Fibroblast of gingiva (primary cell): ENCODE measurements around the gene GRIN2C.

Experiments
- DNase-seq: peaks from one replicate; pipeline ENCODE4 v3.0.0-alpha.2; 2011; ENCODE audit warnings: low read depth

GRIN2C gene

GRCh38 chr17:74864297-74864865, 4.7 kb upstream of the GRIN2C start:
- no peak for DNase-seq

GRCh38 chr17:74863420-74864296, 4.0 kb upstream of the GRIN2C start:
- no peak for DNase-seq

- DNase-seq, result no peak
These were observed 3.2 kb upstream of the GRIN2C start for GRCh38 chr17:74862919-74863318.

DNA sequence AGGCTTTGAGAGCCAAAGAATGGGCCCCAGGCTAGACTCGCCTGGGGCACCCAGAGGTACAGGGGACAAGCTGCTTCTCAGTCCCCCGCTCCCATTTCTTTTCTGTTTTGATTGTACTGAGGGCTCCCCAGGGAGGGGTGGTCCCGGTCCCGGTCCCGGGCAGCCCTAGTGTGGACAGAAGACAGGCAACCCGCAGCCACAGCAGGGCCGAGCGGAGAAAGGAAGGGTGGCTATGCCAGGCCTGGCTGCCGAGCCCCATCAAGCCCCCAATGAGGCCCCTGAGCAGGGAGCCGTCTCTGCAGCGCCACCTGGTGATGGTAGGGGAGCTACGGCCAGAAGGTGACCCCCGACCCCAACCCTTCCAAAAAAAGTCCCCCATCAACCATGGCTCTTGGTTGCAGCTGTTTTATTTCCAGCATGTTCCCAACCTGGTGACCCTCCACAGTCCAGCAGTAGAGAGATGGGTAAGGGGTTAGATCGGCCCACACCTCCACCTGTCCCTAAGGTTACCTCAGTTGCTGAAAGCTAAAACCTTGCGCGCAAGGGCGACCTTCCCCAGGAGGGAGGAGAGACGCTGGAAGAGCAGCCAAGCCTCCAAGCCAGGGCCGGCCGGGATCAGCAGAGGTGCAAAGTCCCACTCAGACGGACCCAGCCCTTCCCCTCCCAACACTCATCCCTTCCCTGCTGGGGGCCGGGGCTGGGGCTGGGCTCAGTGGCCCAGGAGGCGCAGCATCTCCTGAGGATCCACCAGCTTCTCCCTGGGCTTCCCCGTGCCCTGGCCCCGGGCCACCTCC, 2.6 kb upstream of the GRIN2C start:
- no peak for DNase-seq

GRCh38 chr17:74861662-74862107, 2.0 kb upstream of the GRIN2C start:
- DNase-seq, result no peak

GRCh38 chr17:74860872-74861661, 1.4 kb upstream of the GRIN2C start:
- DNase-seq, result no peak

DNA sequence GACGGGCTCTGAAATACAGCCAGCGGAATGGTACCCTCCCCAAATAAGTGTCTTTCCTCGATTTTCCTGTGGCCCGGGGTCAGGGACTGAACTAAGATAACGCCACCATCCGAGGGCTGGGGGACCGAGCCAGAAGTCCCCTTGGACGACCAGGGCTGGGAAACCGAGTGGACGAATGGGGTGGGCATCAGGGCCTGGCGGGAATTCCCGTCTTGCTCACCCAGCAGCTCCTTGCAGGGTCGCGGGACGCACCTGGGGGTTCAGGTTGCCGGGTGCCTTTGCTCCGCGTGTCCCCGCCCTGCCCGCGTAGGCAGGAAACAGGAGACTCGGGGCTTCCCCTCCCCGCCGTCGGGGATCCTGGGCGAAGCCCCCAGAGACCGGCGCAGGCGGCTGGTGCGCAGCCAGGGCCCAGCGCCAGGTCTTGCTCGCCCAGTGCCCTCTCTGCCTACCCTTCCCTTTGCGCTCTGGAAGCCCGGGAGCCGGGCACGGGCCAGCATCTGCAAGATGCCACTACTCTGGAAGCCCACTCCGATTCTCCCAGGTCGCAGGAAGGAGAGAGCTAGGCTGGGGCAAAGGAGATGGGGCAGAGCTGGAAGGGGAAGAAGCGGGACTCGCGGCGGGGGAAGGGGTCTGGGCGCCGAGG, 665 bp upstream of the GRIN2C start:
- DNase-seq, result no peak

GRCh38 chr17:74858672-74859458, 820 bp downstream of the GRIN2C start:
- DNase-seq, result no peak

- no peak for DNase-seq
These were observed 2.5 kb downstream of the GRIN2C start for GRCh38 chr17:74857191-74857590.

- no peak for DNase-seq
These were observed 3.6 kb downstream of the GRIN2C start for GRCh38 chr17:74856112-74856511.

- DNase-seq, result no peak
These were observed 4.4 kb downstream of the GRIN2C start for GRCh38 chr17:74855323-74855722.

DNA sequence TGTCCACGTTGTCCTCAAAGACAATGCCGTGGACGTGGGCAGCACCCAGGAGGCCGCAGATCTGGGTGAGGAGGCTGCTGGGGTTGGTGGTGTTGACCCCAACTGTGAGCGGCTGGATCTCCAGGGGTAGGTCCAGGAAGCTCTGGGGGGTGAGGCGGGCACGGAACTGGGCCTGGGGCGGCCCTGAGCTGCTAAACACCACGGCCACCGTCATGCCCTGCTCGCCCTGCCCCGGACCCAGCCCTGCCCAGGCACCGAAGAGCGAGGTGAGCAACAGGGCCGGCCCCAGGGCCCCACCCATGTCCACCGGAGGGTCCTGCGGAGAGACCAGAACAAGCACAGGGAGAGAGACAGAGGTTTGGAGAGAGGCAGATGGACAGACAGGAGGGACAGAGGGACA, 4.9 kb downstream of the GRIN2C start:
- no peak for DNase-seq

- no peak for DNase-seq
These were observed 6.0 kb downstream of the GRIN2C start for GRCh38 chr17:74853669-74854068.

DNA sequence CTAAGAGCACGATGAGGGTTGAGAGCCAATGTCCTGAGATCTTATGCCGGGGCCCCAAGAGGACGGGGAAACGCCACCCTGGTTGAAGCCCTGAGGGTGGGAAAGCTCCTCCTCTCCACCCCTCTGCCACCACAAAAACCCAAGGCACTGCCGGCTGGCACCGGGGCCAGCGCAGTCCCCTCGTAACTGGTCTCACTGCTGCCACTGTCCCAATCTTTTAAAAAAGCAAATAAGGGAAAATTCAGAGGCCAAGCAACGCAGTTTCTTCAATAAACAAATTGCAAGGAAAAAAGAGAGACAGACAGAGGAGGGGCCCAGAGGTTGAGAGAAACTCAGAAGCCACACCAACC, 6.7 kb downstream of the GRIN2C start:
- DNase-seq, result no peak

GRCh38 chr17:74852237-74853047, 7.2 kb downstream of the GRIN2C start:
- no peak for DNase-seq

- DNase-seq, result no peak
These were observed 8.0 kb downstream of the GRIN2C start for GRCh38 chr17:74851612-74852236.

DNA sequence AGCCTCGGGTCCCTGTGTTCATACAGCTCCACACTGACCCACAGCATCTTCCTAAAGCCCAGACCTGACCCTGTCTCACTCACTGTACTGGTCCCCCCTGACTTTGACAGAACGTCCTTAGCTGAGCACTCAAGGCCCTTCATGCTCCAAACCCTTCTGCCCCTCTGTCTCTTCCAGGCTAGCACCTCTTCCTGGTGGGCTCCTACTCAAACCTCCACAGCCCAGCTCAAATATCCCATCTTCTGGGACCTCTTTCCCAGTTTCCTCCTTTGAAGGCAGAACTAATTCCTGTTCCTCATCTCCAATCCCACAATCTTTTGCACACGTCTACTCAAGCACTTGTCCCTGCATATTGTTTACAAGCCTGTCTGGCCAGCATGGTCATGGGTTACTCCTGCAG, 8.8 kb downstream of the GRIN2C start:
- no peak for DNase-seq

GRCh38 chr17:74850310-74850709, 9.4 kb downstream of the GRIN2C start:
- DNase-seq, result no peak

- DNase-seq, result no peak
These were observed 10.9 kb downstream of the GRIN2C start for GRCh38 chr17:74848656-74849399.
